ENCODE data around the gene DFFB.

DFFB gene

GRCh38 chr1:3869751-3870301 is 12.6 kb downstream of the DFFB start:
- no peak for DNase-seq

GRCh38 chr1:3871451-3871805 is 14.2 kb downstream of the DFFB start:
- no peak for DNase-seq

- DNase-seq = no peak
These were observed 15.3 kb downstream of the DFFB start for GRCh38 chr1:3872546-3872945.

- no peak for DNase-seq
These were observed 17.5 kb downstream of the DFFB start for GRCh38 chr1:3874736-3875135.

GRCh38 chr1:3876716-3877115 is 19.4 kb downstream of the DFFB start:
- no peak for DNase-seq

- no peak for DNase-seq
These were observed 21.8 kb downstream of the DFFB start for GRCh38 chr1:3879099-3879498.

- DNase-seq = no peak
These were observed 22.6 kb downstream of the DFFB start for GRCh38 chr1:3879787-3880428.

- no peak for DNase-seq
These were observed 23.3 kb downstream of the DFFB start for GRCh38 chr1:3880429-3881192.

- no peak for DNase-seq
These were observed 23.9 kb downstream of the DFFB start for GRCh38 chr1:3881193-3881480.

- DNase-seq = no peak
These were observed 26.1 kb downstream of the DFFB start for GRCh38 chr1:3883194-3883925.

GRCh38 chr1:3884966-3885365 is 27.7 kb downstream of the DFFB start:
- no peak for DNase-seq

GRCh38 chr1:3885611-3886010 is 28.3 kb downstream of the DFFB start:
- no peak for DNase-seq

- DNase-seq = no peak
These were observed 28.9 kb downstream of the DFFB start for GRCh38 chr1:3886106-3886670.

- no peak for DNase-seq
These were observed 29.4 kb downstream of the DFFB start for GRCh38 chr1:3886691-3887090.

- DNase-seq = no peak
These were observed 31.0 kb downstream of the DFFB start for GRCh38 chr1:3888301-3888700.

- DNase-seq = no peak
These were observed 32.7 kb downstream of the DFFB start for GRCh38 chr1:3889936-3890335.

GRCh38 chr1:3890389-3891328 is 33.4 kb downstream of the DFFB start:
- DNase-seq = no peak

- DNase-seq = peak in 7 of 58 donors; percentile 23 to 62 (median 25)
These were observed 34.1 kb downstream of the DFFB start for GRCh38 chr1:3891329-3891865.

GRCh38 chr1:3892748-3893147 is 35.5 kb downstream of the DFFB start:
- peak in 34 of 58 donors; percentile 7 to 72 (median 36) for DNase-seq

- DNase-seq = no peak
These were observed 35.9 kb downstream of the DFFB start for GRCh38 chr1:3893190-3893589.
